B cell (primary cell): ENCODE data around the gene SLC6A12. TPM values are rescaled to one million over a fixed set of nuclear protein-coding genes. Genes with fewer than 3 reads are reported as not detected.

Source experiments
- ATAC-seq: fragments of 200-7000 bp; cut with Tn5 transposase; one replicate; pipeline ENCODE4 v1.10.0; 2021; ENCODE audit warnings: low read depth, mild to moderate bottlenecking, moderate number of reproducible peaks, moderate library complexity
- CTCF ChIA-PET: fragments of 350-600 bp; sonication (Branson Sonifier 250); formaldehyde crosslinking; loops from one replicate; lab custom pipeline; 2021; ENCODE audit warnings: antibody characterized with exemption, inconsistent platforms; lab: Charles Lee
- POLR2A ChIA-PET: fragments of 350-600 bp; sonication (Branson Sonifier 250); formaldehyde crosslinking; loops from one replicate; lab custom pipeline; 2021; ENCODE audit warnings: antibody characterized with exemption; lab: Charles Lee
- DNase-seq: peaks from one replicate; pipeline ENCODE4 v3.0.0; 2013
- H2AFZ ChIP-seq: 2 replicates; pipeline ENCODE4 v1.6.1; 2012; ENCODE audit warnings: mild to moderate bottlenecking, low read depth, low read length; ENCODE audit not compliant: insufficient read depth, poor library complexity, severe bottlenecking
- H3K27ac ChIP-seq, 2 donors: 1 replicate in 1 of 2; 2 replicates in 1 of 2; pipeline ENCODE4 v1.5.1; 2012 to 2013; ENCODE audit warnings: low read length in 2 of 2, mild to moderate bottlenecking in 2 of 2, moderate library complexity in 1 of 2
- H3K27me3 ChIP-seq, 4 experiments: fragments of 200-600 bp in 1 of 4; sonication (generic) in 1 of 4; replicated peaks in 1 of 4; 1 replicate in 2 of 4; 2 replicates in 2 of 4; pipeline versions ENCODE4 v1.6.1 to v1.7.0; 2013 to 2016; ENCODE audit warnings: low read length in 3 of 4, mild to moderate bottlenecking in 2 of 4, mixed read lengths in 1 of 4, moderate library complexity in 1 of 4; ENCODE audit not compliant: insufficient read depth in 4 of 4, control insufficient read depth in 3 of 4; ENCODE audit errors: control extremely low read depth in 1 of 4
- H3K36me3 ChIP-seq, 2 experiments: replicated peaks in 1 of 2; 1 replicate in 1 of 2; 2 replicates in 1 of 2; pipeline versions ENCODE4 v1.6.1 to v1.7.1; 2013; ENCODE audit warnings: low read length in 1 of 2; ENCODE audit not compliant: insufficient read depth in 2 of 2, control insufficient read depth in 1 of 2; ENCODE audit errors: control extremely low read depth in 1 of 2, extremely low read depth in 1 of 2
- H3K4me1 ChIP-seq, 2 donors: fragments of 200-600 bp in 1 of 2; sonication (generic) in 1 of 2; 1 replicate in 1 of 2; 2 replicates in 1 of 2; pipeline versions ENCODE4 v1.5.1 to v1.6.1; 2013 to 2017; ENCODE audit warnings: low read length in 2 of 2; ENCODE audit not compliant: control insufficient read depth in 2 of 2, insufficient read depth in 2 of 2
- H3K4me2 ChIP-seq: replicated peaks from 2 replicates; pipeline ENCODE3; 2012; ENCODE audit warnings: mild to moderate bottlenecking, low read depth, low read length; ENCODE audit not compliant: poor library complexity, severe bottlenecking
- H3K4me3 ChIP-seq, 5 experiments: fragments of 200-600 bp in 1 of 5; sonication (generic) in 1 of 5; 1 replicate in 3 of 5; 2 replicates in 2 of 5; pipeline versions ENCODE4 v1.5.1 to v1.7.0; 2011 to 2016; ENCODE audit warnings: low read length in 4 of 5, mild to moderate bottlenecking in 4 of 5, low read depth in 2 of 5, control low read depth in 1 of 5, moderate library complexity in 1 of 5; ENCODE audit not compliant: insufficient read depth in 1 of 5; ENCODE audit errors: control extremely low read depth in 1 of 5, extremely low read depth in 1 of 5
- H3K79me2 ChIP-seq: fragments of 200-600 bp; sonication (generic); one replicate; pipeline ENCODE4 v1.6.0; 2016; ENCODE audit warnings: low read length; ENCODE audit not compliant: control insufficient read depth, insufficient read depth
- H3K9ac ChIP-seq: fragments of 200-600 bp; sonication (generic); 2 replicates; pipeline ENCODE4 v1.6.1; 2017; ENCODE audit warnings: mild to moderate bottlenecking, low read length, moderate library complexity
- H3K9me3 ChIP-seq, 3 donors: one replicate each; pipeline versions ENCODE4 v1.6.1 to v1.7.1; 2013; ENCODE audit warnings: low read length in 2 of 3; ENCODE audit not compliant: control insufficient read depth in 2 of 3, insufficient read depth in 1 of 3; ENCODE audit errors: control extremely low read depth in 1 of 3
- H4K20me1 ChIP-seq: 2 replicates; pipeline ENCODE4 v1.6.0; 2012; ENCODE audit warnings: mild to moderate bottlenecking, low read length; ENCODE audit not compliant: insufficient read depth, control insufficient read depth, poor library complexity, severe bottlenecking
- H3K27ac Mint-ChIP-seq: one replicate; pipeline ENCODE4 v1.8.0; 2021; ENCODE audit warnings: mixed read lengths
- H3K27me3 Mint-ChIP-seq: one replicate; pipeline ENCODE4 v1.8.0; 2021; ENCODE audit warnings: mixed read lengths
- H3K4me1 Mint-ChIP-seq: one replicate; pipeline ENCODE4 v1.8.0; 2021; ENCODE audit warnings: mixed read lengths
- H3K4me3 Mint-ChIP-seq: one replicate; pipeline ENCODE4 v1.8.0; 2021; ENCODE audit warnings: mixed read lengths
- H3K9me3 Mint-ChIP-seq: one replicate; pipeline ENCODE4 v1.8.0; 2022; ENCODE audit warnings: mixed read lengths; ENCODE audit not compliant: insufficient read depth
- EZH2 ChIP-seq: IDR thresholded peaks from 2 replicates; pipeline ENCODE4 v1.6.1; 2012; ENCODE audit warnings: borderline replicate concordance, low read depth, mild to moderate bottlenecking, moderate library complexity, low read length; ENCODE audit not compliant: insufficient read depth, poor library complexity, severe bottlenecking
- WGBS: methylation state at CpG from one replicate; pipeline ENCODE4 v1.1.5; 2013; ENCODE audit warnings: missing lambda C conversion rate; ENCODE audit not compliant: insufficient coverage; 5-methylcytosine and 5-hydroxymethylcytosine counted together
- intact Hi-C: fragments of 100-400 bp; cut with micrococcal nuclease; formaldehyde crosslinking; loops from one replicate; pipeline ENCODE4 v1.10.0; 2022
- polyA minus RNA-seq: library from RNA; depleted of rRNA, polyadenylated mRNA; stranded (reverse); fragments of >200 nt; gene quantifications from 2 replicates; pipeline ENCODE4 v1.2.3, GENCODE V29; 2012
- polyA plus RNA-seq: library from polyadenylated mRNA; depleted of rRNA; stranded (reverse); fragments of >200 nt; gene quantifications from 2 replicates; pipeline ENCODE4 v1.2.3, GENCODE V29; 2012
- total RNA-seq, 2 donors: library from RNA; stranded (reverse); fragments of 120-200 nt in 1 of 2; gene quantifications; 1 replicate in 1 of 2; 2 replicates in 1 of 2; pipeline versions ENCODE4 v1.2.3 to v1.2.4, GENCODE V29; 2013 to 2022
- TF ChIP-seq, protein P1 (sequence below): fragments of 200-600 bp; IDR thresholded peaks from one replicate; pipeline ENCODE4 v1.8.0; 2022; ENCODE audit warnings: antibody characterized with exemption, mild to moderate bottlenecking

The SLC6A12 gene
- total RNA-seq (not detected in 2 replicates), polyA plus RNA-seq (0.06 TPM in 1 of 2 replicates, not detected in the other), polyA minus RNA-seq (0.94 TPM in 1 of 2 replicates, not detected in the other)
- 0.23 TPM for total RNA-seq (2013)

- H3K9ac ChIP-seq = no peak within 1 kb of the TSS
- peaks cover 10% of the 10 kb centered on the region for H3K4me1 Mint-ChIP-seq
- peak within 1 kb of the TSS; percentile 29 for H3K4me3 Mint-ChIP-seq
- no peak within 1 kb of the TSS for H3K27ac ChIP-seq
- peak within 1 kb of the TSS; percentile 16 for H3K27ac Mint-ChIP-seq
- no peaks in the 10 kb centered on the region for H4K20me1 ChIP-seq
- TF ChIP-seq EZH2 = no peak
- TF ChIP-seq, protein P1, sequence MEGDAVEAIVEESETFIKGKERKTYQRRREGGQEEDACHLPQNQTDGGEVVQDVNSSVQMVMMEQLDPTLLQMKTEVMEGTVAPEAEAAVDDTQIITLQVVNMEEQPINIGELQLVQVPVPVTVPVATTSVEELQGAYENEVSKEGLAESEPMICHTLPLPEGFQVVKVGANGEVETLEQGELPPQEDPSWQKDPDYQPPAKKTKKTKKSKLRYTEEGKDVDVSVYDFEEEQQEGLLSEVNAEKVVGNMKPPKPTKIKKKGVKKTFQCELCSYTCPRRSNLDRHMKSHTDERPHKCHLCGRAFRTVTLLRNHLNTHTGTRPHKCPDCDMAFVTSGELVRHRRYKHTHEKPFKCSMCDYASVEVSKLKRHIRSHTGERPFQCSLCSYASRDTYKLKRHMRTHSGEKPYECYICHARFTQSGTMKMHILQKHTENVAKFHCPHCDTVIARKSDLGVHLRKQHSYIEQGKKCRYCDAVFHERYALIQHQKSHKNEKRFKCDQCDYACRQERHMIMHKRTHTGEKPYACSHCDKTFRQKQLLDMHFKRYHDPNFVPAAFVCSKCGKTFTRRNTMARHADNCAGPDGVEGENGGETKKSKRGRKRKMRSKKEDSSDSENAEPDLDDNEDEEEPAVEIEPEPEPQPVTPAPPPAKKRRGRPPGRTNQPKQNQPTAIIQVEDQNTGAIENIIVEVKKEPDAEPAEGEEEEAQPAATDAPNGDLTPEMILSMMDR = no peak
- intact Hi-C loops = no loop called here
- no peaks in the 10 kb centered on the region for H3K9me3 Mint-ChIP-seq
- no peak within 1 kb of the TSS for H2AFZ ChIP-seq
- WGBS = 44% methylated on average over 6 of the region's 14 CpGs
- no peak for ATAC-seq
- H3K79me2 ChIP-seq = no peaks in the 10 kb centered on the region
- H3K4me3 ChIP-seq = no peak within 1 kb of the TSS
- H3K4me2 ChIP-seq = no peak within 1 kb of the TSS
- H3K4me1 ChIP-seq = peaks cover 3 to 8% of the 10 kb centered on the region in 2 donors
- ChIA-PET POLR2A (no interaction called here), CTCF (no interaction called here)
- DNase-seq = no peak
- H3K36me3 ChIP-seq = no peaks in the 10 kb centered on the region
- H3K27me3 ChIP-seq = peaks cover 0 to 19% (median 4%) of the 10 kb centered on the region in 4 experiments
- H3K27me3 Mint-ChIP-seq = peaks cover 32% of the 10 kb centered on the region
- peaks cover 0 to 5% (median 0%) of the 10 kb centered on the region in 3 donors for H3K9me3 ChIP-seq
These were observed at the start of gene SLC6A12 for GRCh38 chr12:214003-214741. SLC6A12 (minus strand) TSS chr12:214157; CDS start chr12:209986, 4,171 bp downstream.

DNA sequence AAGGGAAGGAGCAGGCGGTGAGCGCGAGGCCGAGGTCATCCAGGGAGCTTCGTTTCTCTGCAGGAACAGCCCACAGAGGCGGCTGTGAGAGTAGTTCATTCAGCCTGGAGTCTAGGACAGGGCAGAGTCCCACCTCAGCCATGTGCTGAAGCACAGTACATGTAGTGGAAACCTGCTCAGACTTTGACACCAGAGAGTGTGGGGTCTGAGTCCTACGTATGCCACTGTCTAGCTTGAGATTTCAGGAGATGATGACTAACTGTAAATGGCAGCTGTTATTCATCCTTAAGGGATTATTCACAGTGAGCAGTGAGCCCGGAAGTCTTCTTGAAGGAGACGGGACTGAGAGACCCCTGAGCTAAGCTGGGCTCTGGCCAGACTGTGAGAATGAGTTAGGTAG, 49.6 kb upstream of the SLC6A12 start:
- ATAC-seq = no peak
- no peaks in the 10 kb centered on the region for H3K4me1 ChIP-seq
- H3K27ac ChIP-seq = no peak overlapping the region
- no peak for TF ChIP-seq EZH2
- TF ChIP-seq, protein P1 = no peak
- H4K20me1 ChIP-seq = no peaks in the 10 kb centered on the region
- ChIA-PET CTCF (no interaction called here), POLR2A (no interaction called here)
- no peak for DNase-seq
- Mint-ChIP-seq H3K27ac (no peak overlapping the region), H3K9me3 (no peaks in the 10 kb centered on the region), H3K4me3 (no peak overlapping the region), H3K27me3 (peaks cover 16% of the 10 kb centered on the region), H3K4me1 (no peaks in the 10 kb centered on the region)
- H3K9ac ChIP-seq = no peak overlapping the region
- no peak overlapping the region for H3K4me2 ChIP-seq
- no peaks in the 10 kb centered on the region for H3K9me3 ChIP-seq
- no peaks in the 10 kb centered on the region for H3K36me3 ChIP-seq
- H3K79me2 ChIP-seq = no peaks in the 10 kb centered on the region
- 94% methylated on average over 9 of the region's 9 CpGs for WGBS
- H3K4me3 ChIP-seq = no peak overlapping the region
- H3K27me3 ChIP-seq = peaks cover 0 to 8% (median 4%) of the 10 kb centered on the region in 4 experiments
- intact Hi-C loops = no loop called here
- no peak overlapping the region for H2AFZ ChIP-seq
